Measurements from ENCODE around the gene KAZN.
"Not testable (repeated sequence)": the region's sequence is repeated elsewhere in the genome, so short reads cannot be mapped to it uniquely, and the experiment has no call there.

KAZN gene

GRCh38 chr1:15128077-15128476 lies 529.6 kb downstream of the KAZN start:
- no peak for DNase-seq

- peak; percentile 27 for DNase-seq
Measured at GRCh38 chr1:15128520-15129313, 530.2 kb downstream of the KAZN start.

GRCh38 chr1:15129944-15130343 lies 531.5 kb downstream of the KAZN start:
- no peak for DNase-seq

GRCh38 chr1:15130607-15131006 lies 532.1 kb downstream of the KAZN start:
- DNase-seq: no peak

GRCh38 chr1:15132965-15133364 lies 534.5 kb downstream of the KAZN start:
- no peak for DNase-seq

- no peak for DNase-seq
Measured at GRCh38 chr1:15134285-15134684, 535.8 kb downstream of the KAZN start.

GRCh38 chr1:15135604-15136003 lies 537.1 kb downstream of the KAZN start:
- DNase-seq: not testable (repeated sequence)

GRCh38 chr1:15137809-15138208 lies 539.3 kb downstream of the KAZN start:
- no peak for DNase-seq

GRCh38 chr1:15139654-15140350 lies 541.3 kb downstream of the KAZN start:
- DNase-seq: no peak

- no peak for DNase-seq
Measured at GRCh38 chr1:15141935-15142539, 543.6 kb downstream of the KAZN start.

GRCh38 chr1:15145327-15145726 lies 546.8 kb downstream of the KAZN start:
- DNase-seq: no peak

- DNase-seq: no peak
Measured at GRCh38 chr1:15146142-15146680, 547.7 kb downstream of the KAZN start.

GRCh38 chr1:15146971-15147376 lies 548.5 kb downstream of the KAZN start:
- no peak for DNase-seq

GRCh38 chr1:15148004-15148403 lies 549.5 kb downstream of the KAZN start:
- no peak for DNase-seq

GRCh38 chr1:15148475-15148874 lies 550.0 kb downstream of the KAZN start:
- no peak for DNase-seq

GRCh38 chr1:15148941-15149340 lies 550.5 kb downstream of the KAZN start:
- DNase-seq: no peak

GRCh38 chr1:15150376-15150775 lies 551.9 kb downstream of the KAZN start:
- no peak for DNase-seq

- DNase-seq: no peak
Measured at GRCh38 chr1:15151377-15151806, 552.9 kb downstream of the KAZN start.

- no peak for DNase-seq
Measured at GRCh38 chr1:15151871-15152270, 553.4 kb downstream of the KAZN start.

GRCh38 chr1:15152318-15153183 lies 554.1 kb downstream of the KAZN start:
- no peak for DNase-seq

- no peak for DNase-seq
Measured at GRCh38 chr1:15153184-15153841, 554.8 kb downstream of the KAZN start, which contains the start of gene TMEM51. Gene TMEM51 (plus strand): TSS chr1:15153747. CDS start chr1:15215088, 61,341 bp downstream.

Measured in central memory CD4-positive, alpha-beta T cell (primary cell).